T-helper 2 cell (primary cell): ENCODE results near the gene MLX.

ENCODE experiments used
- DNase-seq, 5 experiments: peaks; one replicate each; pipeline versions ENCODE4 v3.0.0 to v3.0.0-alpha.2; 2012 to 2022
- total RNA-seq, 2 donors: gene quantifications; one replicate each; lab custom pipeline; 2026; lab: John Stamatoyannopoulos, UW

The MLX gene
- total RNA-seq, result 35.9 to 42.6 reads per million in 2 donors

GRCh38 chr17:42566883-42567573, at the start of gene MLX:
MLX (plus strand) TSS chr17:42567100; CDS start chr17:42567125, 25 bp downstream.
- peak; percentile 82 to 95 (median 90) for DNase-seq

- peak; percentile 61 to 76 (median 66) for DNase-seq
Observed at GRCh38 chr17:42517516-42517915, 49.4 kb upstream of the MLX start.

GRCh38 chr17:42518046-42518754, 48.7 kb upstream of the MLX start:
- DNase-seq, result no peak

GRCh38 chr17:42518755-42519545, 48.0 kb upstream of the MLX start:
- DNase-seq, result no peak

GRCh38 chr17:42519546-42520491, 47.1 kb upstream of the MLX start:
- no peak for DNase-seq

- DNase-seq, result no peak
Observed at GRCh38 chr17:42520540-42520951, 46.4 kb upstream of the MLX start.

- peak in 1 of 5 experiments; percentile 41 for DNase-seq
Observed at GRCh38 chr17:42521036-42521435, 45.9 kb upstream of the MLX start.

GRCh38 chr17:42521666-42522262, 45.1 kb upstream of the MLX start:
- DNase-seq, result no peak

- DNase-seq, result no peak
Observed at GRCh38 chr17:42522263-42522790, 44.6 kb upstream of the MLX start.

GRCh38 chr17:42522798-42523278, 44.1 kb upstream of the MLX start:
- DNase-seq, result no peak

- DNase-seq, result no peak
Observed at GRCh38 chr17:42525221-42525620, 41.7 kb upstream of the MLX start.

- DNase-seq, result no peak
Observed at GRCh38 chr17:42526031-42526444, 40.9 kb upstream of the MLX start.

- DNase-seq, result no peak
Observed at GRCh38 chr17:42527932-42528331, 39.0 kb upstream of the MLX start.

GRCh38 chr17:42529061-42529460, 37.8 kb upstream of the MLX start:
- no peak for DNase-seq

GRCh38 chr17:42530952-42531454, 35.9 kb upstream of the MLX start:
- DNase-seq, result no peak

GRCh38 chr17:42531455-42532354, 35.2 kb upstream of the MLX start:
- peak; percentile 25 to 58 (median 38) for DNase-seq

GRCh38 chr17:42535155-42536047, 31.5 kb upstream of the MLX start:
- no peak for DNase-seq

GRCh38 chr17:42536048-42536371, 30.9 kb upstream of the MLX start, which contains the start of gene NAGLU:
NAGLU (plus strand) TSS chr17:42536241; CDS start chr17:42536273, 32 bp downstream.
- peak; percentile 63 to 86 (median 71) for DNase-seq
